Lower leg skin (tissue), 4 donors: ENCODE measurements around the gene LOXL1. TPM values are rescaled to one million over a fixed set of nuclear protein-coding genes. Genes with fewer than 3 reads are reported as not detected.

ENCODE experiments used
- DNase-seq, 2 donors: peaks; one replicate each; pipeline ENCODE4 v3.0.0-alpha.2; 2019; ENCODE audit warnings: low spot score in 2 of 2
- H3K4me3 ChIP-seq: fragments of 200-600 bp; sonication (generic); 2 replicates; pipeline ENCODE4 v1.5.1; 2017; ENCODE audit warnings: mild to moderate bottlenecking, low read depth; ENCODE audit not compliant: poor library complexity, severe bottlenecking
- POLR2A ChIP-seq, 2 donors: fragments of 450-650 bp; IDR thresholded peaks; one replicate each; pipeline ENCODE4 v1.6.1; 2016 to 2017; ENCODE audit warnings: antibody characterized with exemption in 2 of 2, mild to moderate bottlenecking in 1 of 2, moderate library complexity in 1 of 2
- WGBS, 2 donors: methylation state at CpG; one replicate each; pipeline ENCODE4 v1.1.5; 2018; 5-methylcytosine and 5-hydroxymethylcytosine counted together
- intact Hi-C: fragments of 100-400 bp; cut with DNase I; formaldehyde crosslinking; loops from one replicate; pipeline ENCODE4 v1.15.0; 2023; ENCODE audit warnings: low total_unique reads
- total RNA-seq, 4 donors: library from RNA; depleted of rRNA; stranded (reverse); fragments of >200 nt; gene quantifications; one replicate each; pipeline ENCODE4 v1.1.0, GENCODE V29; 2016
- TF ChIP-seq, protein P1 (sequence below), 3 donors: fragments of 450-650 bp; IDR thresholded peaks; one replicate each; pipeline ENCODE4 v1.5.1; 2016; ENCODE audit warnings: antibody characterized with exemption in 3 of 3, mild to moderate bottlenecking in 3 of 3, moderate library complexity in 2 of 3

Gene LOXL1
- total RNA-seq, 4 donors from 2014 or later: 4.6 to 8.2 (median 6.6) TPM

- 66 to 72% methylated on average over 9 of the region's 9 CpGs for WGBS, 2 donors
- TF ChIP-seq, protein P1, sequence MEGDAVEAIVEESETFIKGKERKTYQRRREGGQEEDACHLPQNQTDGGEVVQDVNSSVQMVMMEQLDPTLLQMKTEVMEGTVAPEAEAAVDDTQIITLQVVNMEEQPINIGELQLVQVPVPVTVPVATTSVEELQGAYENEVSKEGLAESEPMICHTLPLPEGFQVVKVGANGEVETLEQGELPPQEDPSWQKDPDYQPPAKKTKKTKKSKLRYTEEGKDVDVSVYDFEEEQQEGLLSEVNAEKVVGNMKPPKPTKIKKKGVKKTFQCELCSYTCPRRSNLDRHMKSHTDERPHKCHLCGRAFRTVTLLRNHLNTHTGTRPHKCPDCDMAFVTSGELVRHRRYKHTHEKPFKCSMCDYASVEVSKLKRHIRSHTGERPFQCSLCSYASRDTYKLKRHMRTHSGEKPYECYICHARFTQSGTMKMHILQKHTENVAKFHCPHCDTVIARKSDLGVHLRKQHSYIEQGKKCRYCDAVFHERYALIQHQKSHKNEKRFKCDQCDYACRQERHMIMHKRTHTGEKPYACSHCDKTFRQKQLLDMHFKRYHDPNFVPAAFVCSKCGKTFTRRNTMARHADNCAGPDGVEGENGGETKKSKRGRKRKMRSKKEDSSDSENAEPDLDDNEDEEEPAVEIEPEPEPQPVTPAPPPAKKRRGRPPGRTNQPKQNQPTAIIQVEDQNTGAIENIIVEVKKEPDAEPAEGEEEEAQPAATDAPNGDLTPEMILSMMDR (IDR thresholded peaks at IDR 0.05): no peak
- no peak for TF ChIP-seq POLR2A (IDR thresholded peaks at IDR 0.05)
- intact Hi-C loops: no loop called here
- DNase-seq: peak in 1 of 2 donors; percentile 78
- H3K4me3 ChIP-seq: no peak overlapping the region
Measured at GRCh38 chr15:73990250-73991005, 64.2 kb downstream of the LOXL1 start.

- peak in 1 of 2 donors; percentile 92 for DNase-seq
- 14 to 19% methylated on average over 5 of the region's 5 CpGs for WGBS, 2 donors
- TF ChIP-seq, protein P1 (IDR thresholded peaks at IDR 0.05): no peak
- no peak for TF ChIP-seq POLR2A (IDR thresholded peaks at IDR 0.05)
- intact Hi-C loops: no loop called here
- peak overlapping the region; percentile 44 for H3K4me3 ChIP-seq
Measured at GRCh38 chr15:73991260-73991659, 65.0 kb downstream of the LOXL1 start.

DNA sequence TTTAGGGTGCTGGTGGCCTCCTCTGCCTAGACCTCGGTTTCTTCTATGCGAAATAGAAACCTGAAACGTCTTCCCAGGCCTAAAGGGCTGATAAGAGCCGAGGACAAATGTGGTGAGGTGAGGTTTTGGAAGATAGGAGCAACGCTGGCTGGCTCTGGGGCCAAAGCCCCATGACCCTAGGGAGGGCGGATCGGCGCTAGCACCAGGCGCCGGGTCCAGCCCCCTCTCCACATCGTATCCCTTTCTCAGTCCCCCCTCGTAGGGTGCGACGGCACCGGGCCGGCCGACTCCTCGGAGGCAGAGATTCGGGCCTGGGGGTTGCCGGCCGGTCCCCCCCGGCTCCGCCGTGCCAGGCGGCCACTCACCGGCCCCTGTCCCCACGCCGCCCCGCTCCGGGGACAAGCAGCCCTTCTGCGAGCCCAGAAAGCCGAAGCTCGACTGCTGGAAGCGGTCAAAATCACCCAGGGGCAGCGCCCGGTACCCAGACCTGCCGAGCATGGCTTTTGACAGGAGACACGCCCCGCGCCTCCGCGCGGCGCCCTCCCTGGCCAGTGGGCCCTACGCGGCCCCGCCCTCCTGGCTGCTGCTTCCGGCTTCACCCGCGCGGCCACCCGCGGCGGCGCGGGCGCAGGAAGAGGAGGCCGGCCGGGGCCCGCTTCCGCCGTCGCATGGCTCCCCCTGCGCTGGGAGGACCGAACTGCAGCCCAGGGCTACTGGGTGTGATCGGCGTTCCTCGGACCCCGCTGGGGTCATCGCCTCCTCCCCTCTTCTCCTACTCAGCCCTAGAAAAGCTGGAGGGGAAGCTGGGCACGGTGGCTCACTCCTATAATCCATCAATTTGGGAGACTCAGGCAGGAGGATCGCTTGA is 65.7 kb downstream of the LOXL1 start, which contains the start of gene STOML1:
TSS of gene STOML1 (minus strand) at position 570 of the 868 bp plus-strand sequence. CDS start at position 498, 72 bp downstream.
- DNase-seq: peak; percentile 84 to 98
- H3K4me3 ChIP-seq: peak within 1 kb of the TSS; percentile 44
- intact Hi-C loops: no loop called here
- WGBS, 2 donors: 1% methylated on average over 45 to 49 of the region's 72 CpGs
- TF ChIP-seq, protein P1 (IDR thresholded peaks at IDR 0.05): peak in 1 of 3 donors; percentile 25
- no peak for TF ChIP-seq POLR2A (IDR thresholded peaks at IDR 0.05)

- intact Hi-C loops: no loop called here
- no peak for TF ChIP-seq POLR2A (IDR thresholded peaks at IDR 0.05)
- TF ChIP-seq, protein P1 (IDR thresholded peaks at IDR 0.05): no peak
- no peak overlapping the region for H3K4me3 ChIP-seq
- WGBS, 2 donors: 77 to 79% methylated on average over 5 of the region's 5 CpGs
- no peak for DNase-seq
Measured at GRCh38 chr15:73992594-73992898, 66.3 kb downstream of the LOXL1 start.

GRCh38 chr15:73993211-73993994 is 67.1 kb downstream of the LOXL1 start:
- intact Hi-C loops: no loop called here
- H3K4me3 ChIP-seq: no peak overlapping the region
- 89 to 93% methylated on average over 10 of the region's 10 CpGs for WGBS, 2 donors
- DNase-seq: peak in 1 of 2 donors; percentile 75
- TF ChIP-seq POLR2A (IDR thresholded peaks at IDR 0.05): no peak
- TF ChIP-seq, protein P1 (IDR thresholded peaks at IDR 0.05): no peak
